Fibroblast of lung (primary cell): ENCODE data around the gene GRID1.

Experiments used
- CTCF ChIP-seq, 2 donors: IDR thresholded peaks in 1 of 2; conservative IDR thresholded peaks in 1 of 2; 1 replicate in 1 of 2; 2 replicates in 1 of 2; pipeline ENCODE4 v1.5.1; 2011 to 2012; ENCODE audit warnings: low read length in 2 of 2, control low read depth in 1 of 2, inconsistent platforms in 1 of 2, low read depth in 1 of 2, mild to moderate bottlenecking in 1 of 2
- EZH2 ChIP-seq: IDR thresholded peaks from 2 replicates; pipeline ENCODE4 v1.5.1; 2012; ENCODE audit warnings: low read length, control low read depth, mild to moderate bottlenecking; ENCODE audit errors: missing control alignments

GRCh38 chr10:86234541-86235270, 131.9 kb downstream of the GRID1 start:
- no peak for TF ChIP-seq CTCF (conservative IDR thresholded peaks at IDR 0.05 in 1 of 2, IDR thresholded peaks at IDR 0.05 in 1 of 2; ENCODE audit: low read depth in 1 of 2, low read length in 2 of 2)
- TF ChIP-seq EZH2 = no peak
